Mesenchymal stem cell (in vitro differentiated cells and primary cell): ENCODE data around the gene MIER3.

Experiments
- DNase-seq: peaks from one replicate; pipeline ENCODE4 v3.0.0-alpha.2; 2013
- H2AFZ ChIP-seq: one replicate; pipeline ENCODE4 v1.6.1; 2013; ENCODE audit warnings: low read depth, mild to moderate bottlenecking, control low read depth, inconsistent platforms, low read length, moderate library complexity
- H2AK5ac ChIP-seq: 2 replicates; pipeline ENCODE4 v1.6.1; 2013; ENCODE audit warnings: low read length, moderate library complexity, mild to moderate bottlenecking, inconsistent platforms; ENCODE audit not compliant: severe bottlenecking
- H2BK120ac ChIP-seq: one replicate; pipeline ENCODE4 v1.6.1; 2013; ENCODE audit warnings: low read depth, mild to moderate bottlenecking, inconsistent platforms, low read length, moderate library complexity
- H2BK12ac ChIP-seq, 2 experiments: one replicate each; pipeline ENCODE4 v1.6.1; 2013; ENCODE audit warnings: inconsistent platforms in 2 of 2, low read length in 2 of 2, mild to moderate bottlenecking in 2 of 2, moderate library complexity in 2 of 2, control low read depth in 1 of 2
- H2BK15ac ChIP-seq: one replicate; pipeline ENCODE4 v1.6.1; 2013; ENCODE audit warnings: mild to moderate bottlenecking, low read depth, inconsistent platforms; ENCODE audit not compliant: poor library complexity, severe bottlenecking
- H2BK5ac ChIP-seq: 2 replicates; pipeline ENCODE4 v1.6.1; 2013; ENCODE audit warnings: low read depth, mild to moderate bottlenecking, low read length, control low read depth, inconsistent platforms; ENCODE audit not compliant: poor library complexity, severe bottlenecking
- H3K14ac ChIP-seq, 2 experiments: one replicate each; pipeline ENCODE4 v1.6.1; 2013; ENCODE audit warnings: inconsistent platforms in 2 of 2, low read length in 2 of 2, control low read depth in 1 of 2, mild to moderate bottlenecking in 1 of 2, moderate library complexity in 1 of 2
- H3K18ac ChIP-seq, 2 experiments: one replicate each; pipeline ENCODE4 v1.6.1; 2013; ENCODE audit warnings: inconsistent platforms in 2 of 2, low read length in 2 of 2, control low read depth in 1 of 2, low read depth in 1 of 2, mild to moderate bottlenecking in 1 of 2
- H3K23ac ChIP-seq, 2 experiments: one replicate each; pipeline ENCODE4 v1.6.1; 2013; ENCODE audit warnings: inconsistent platforms in 2 of 2, low read length in 2 of 2, mild to moderate bottlenecking in 2 of 2, moderate library complexity in 2 of 2, control low read depth in 1 of 2
- H3K27ac ChIP-seq: 2 replicates; pipeline ENCODE4 v1.5.1; 2013; ENCODE audit warnings: mild to moderate bottlenecking, moderate library complexity, low read length, control low read depth, inconsistent platforms; ENCODE audit not compliant: poor library complexity, severe bottlenecking
- H3K27me3 ChIP-seq, 2 experiments: 2 replicates each; pipeline versions ENCODE4 v1.6.1 to v1.7.0; 2013; ENCODE audit warnings: low read length in 2 of 2, mild to moderate bottlenecking in 2 of 2, moderate library complexity in 2 of 2, control low read depth in 1 of 2, inconsistent platforms in 1 of 2; ENCODE audit not compliant: control insufficient read depth in 1 of 2, insufficient read depth in 1 of 2
- H3K36me3 ChIP-seq, 2 experiments: 2 replicates each; pipeline versions ENCODE4 v1.6.1 to v1.7.0; 2013; ENCODE audit warnings: low read length in 2 of 2, control low read depth in 1 of 2, inconsistent platforms in 1 of 2, low read depth in 1 of 2, mild to moderate bottlenecking in 1 of 2; ENCODE audit not compliant: insufficient read depth in 2 of 2, control insufficient read depth in 1 of 2
- H3K4ac ChIP-seq, 2 experiments: one replicate each; pipeline ENCODE4 v1.6.1; 2013; ENCODE audit warnings: inconsistent platforms in 2 of 2, low read length in 2 of 2, mild to moderate bottlenecking in 2 of 2, moderate library complexity in 2 of 2, control low read depth in 1 of 2, low read depth in 1 of 2
- H3K4me1 ChIP-seq: 2 replicates; pipeline ENCODE4 v1.6.1; 2013; ENCODE audit warnings: low read depth, low read length, control low read depth; ENCODE audit not compliant: control insufficient read depth, insufficient read depth
- H3K4me2 ChIP-seq: 2 replicates; pipeline ENCODE4 v1.6.1; 2013; ENCODE audit warnings: low read length, mild to moderate bottlenecking, inconsistent platforms; ENCODE audit not compliant: poor library complexity, severe bottlenecking
- H3K4me3 ChIP-seq, 2 experiments: 2 replicates each; pipeline versions ENCODE4 v1.5.1 to v1.7.0; 2013; ENCODE audit warnings: low read length in 2 of 2, mild to moderate bottlenecking in 2 of 2, control low read depth in 1 of 2, low read depth in 1 of 2; ENCODE audit not compliant: insufficient read depth in 1 of 2
- H3K79me1 ChIP-seq: replicated peaks from 2 replicates; pipeline ENCODE4 v1.6.1; 2013; ENCODE audit warnings: mild to moderate bottlenecking, control low read depth, low read length, inconsistent platforms; ENCODE audit not compliant: poor library complexity, severe bottlenecking
- H3K9ac ChIP-seq: 2 replicates; pipeline ENCODE4 v1.7.0; 2013; ENCODE audit warnings: mild to moderate bottlenecking, low read length, moderate library complexity
- H3K9me3 ChIP-seq: 2 replicates; pipeline ENCODE4 v1.7.0; 2013; ENCODE audit warnings: mild to moderate bottlenecking, low read length; ENCODE audit not compliant: control insufficient read depth
- H4K8ac ChIP-seq: one replicate; pipeline ENCODE4 v1.6.1; 2013; ENCODE audit warnings: inconsistent platforms, mild to moderate bottlenecking, low read length, moderate library complexity
- H4K91ac ChIP-seq: one replicate; pipeline ENCODE4 v1.6.1; 2013; ENCODE audit warnings: mild to moderate bottlenecking, low read length, inconsistent platforms
- WGBS: methylation state at CpG from one replicate; pipeline ENCODE4 v1.1.7; 2013; ENCODE audit warnings: mixed read lengths; 5-methylcytosine and 5-hydroxymethylcytosine counted together

MIER3 gene

GRCh38 chr5:56962286-56962685, 10.4 kb upstream of the MIER3 start:
- no peak overlapping the region for H3K14ac ChIP-seq
- WGBS: 29% methylated on average over 1 of the region's 2 CpGs
- no peak overlapping the region for H4K8ac ChIP-seq
- peaks cover 50 to 61% of the 10 kb centered on the region in 2 experiments for H3K27me3 ChIP-seq
- no peaks in the 10 kb centered on the region for H3K9me3 ChIP-seq
- H2BK12ac ChIP-seq: no peak overlapping the region
- H4K91ac ChIP-seq: no peak overlapping the region
- DNase-seq: peak; percentile 5
- peak overlapping the region in 1 of 2 experiments; percentile 16 for H3K4ac ChIP-seq
- no peaks in the 10 kb centered on the region for H3K36me3 ChIP-seq
- H2BK5ac ChIP-seq: no peak overlapping the region
- H3K27ac ChIP-seq: no peak overlapping the region
- H3K4me1 ChIP-seq: no peaks in the 10 kb centered on the region
- H3K9ac ChIP-seq: no peak overlapping the region
- no peaks in the 10 kb centered on the region for H3K79me1 ChIP-seq
- no peak overlapping the region for H2BK15ac ChIP-seq
- no peak overlapping the region for H2AK5ac ChIP-seq
- no peak overlapping the region for H2AFZ ChIP-seq
- no peak overlapping the region for H3K4me3 ChIP-seq
- no peak overlapping the region for H3K23ac ChIP-seq
- H3K18ac ChIP-seq: no peak overlapping the region
- no peak overlapping the region for H3K4me2 ChIP-seq
- no peak overlapping the region for H2BK120ac ChIP-seq

- Histone ChIP-seq H2BK12ac (no peak overlapping the region), H2AFZ (no peak overlapping the region), H4K8ac (no peak overlapping the region), H3K79me1 (no peaks in the 10 kb centered on the region), H3K27me3 (peaks cover 44 to 59% of the 10 kb centered on the region in 2 experiments), H2BK120ac (no peak overlapping the region), H3K23ac (no peak overlapping the region), H3K9ac (no peak overlapping the region), H3K18ac (no peak overlapping the region), H4K91ac (no peak overlapping the region), H3K4me2 (no peak overlapping the region), H2BK15ac (no peak overlapping the region), H3K27ac (no peak overlapping the region), H3K4me1 (no peaks in the 10 kb centered on the region), H3K4ac (no peak overlapping the region), H3K36me3 (no peaks in the 10 kb centered on the region), H3K14ac (no peak overlapping the region), H3K9me3 (no peaks in the 10 kb centered on the region), H3K4me3 (no peak overlapping the region), H2AK5ac (no peak overlapping the region), H2BK5ac (no peak overlapping the region)
- 95% methylated on average over 6 of the region's 6 CpGs for WGBS
- no peak for DNase-seq
These were observed 9.8 kb upstream of the MIER3 start for GRCh38 chr5:56961746-56962145.

- no peak overlapping the region for H3K9ac ChIP-seq
- no peak for DNase-seq
- no peak overlapping the region for H2AK5ac ChIP-seq
- H2BK120ac ChIP-seq: no peak overlapping the region
- no peaks in the 10 kb centered on the region for H3K79me1 ChIP-seq
- H3K36me3 ChIP-seq: no peaks in the 10 kb centered on the region
- no peaks in the 10 kb centered on the region for H3K4me1 ChIP-seq
- H3K27me3 ChIP-seq: peaks cover 40 to 52% of the 10 kb centered on the region in 2 experiments
- no peak overlapping the region for H2BK12ac ChIP-seq
- no peak overlapping the region for H3K14ac ChIP-seq
- H3K9me3 ChIP-seq: no peaks in the 10 kb centered on the region
- no peak overlapping the region for H3K4me2 ChIP-seq
- H2BK5ac ChIP-seq: no peak overlapping the region
- no peak overlapping the region for H3K4ac ChIP-seq
- H2AFZ ChIP-seq: no peak overlapping the region
- WGBS: 88% methylated on average over 3 of the region's 4 CpGs
- no peak overlapping the region for H2BK15ac ChIP-seq
- no peak overlapping the region for H4K91ac ChIP-seq
- no peak overlapping the region for H3K4me3 ChIP-seq
- H4K8ac ChIP-seq: no peak overlapping the region
- no peak overlapping the region for H3K18ac ChIP-seq
- H3K27ac ChIP-seq: no peak overlapping the region
- no peak overlapping the region for H3K23ac ChIP-seq
These were observed 7.4 kb upstream of the MIER3 start for GRCh38 chr5:56959326-56959725.

GRCh38 chr5:56958595-56958994, 6.7 kb upstream of the MIER3 start:
- no peak overlapping the region for H3K9ac ChIP-seq
- no peak overlapping the region for H2BK12ac ChIP-seq
- no peak overlapping the region for H3K4me2 ChIP-seq
- no peak overlapping the region for H3K14ac ChIP-seq
- H3K36me3 ChIP-seq: no peaks in the 10 kb centered on the region
- H3K4ac ChIP-seq: no peak overlapping the region
- H3K4me1 ChIP-seq: no peaks in the 10 kb centered on the region
- no peaks in the 10 kb centered on the region for H3K9me3 ChIP-seq
- peaks cover 37 to 46% of the 10 kb centered on the region in 2 experiments for H3K27me3 ChIP-seq
- H3K18ac ChIP-seq: no peak overlapping the region
- no peak overlapping the region for H2BK5ac ChIP-seq
- DNase-seq: no peak
- no peak overlapping the region for H3K4me3 ChIP-seq
- no peak overlapping the region for H2BK120ac ChIP-seq
- no peak overlapping the region for H2BK15ac ChIP-seq
- H4K91ac ChIP-seq: no peak overlapping the region
- no peak overlapping the region for H3K23ac ChIP-seq
- no peak overlapping the region for H3K27ac ChIP-seq
- H2AFZ ChIP-seq: no peak overlapping the region
- H3K79me1 ChIP-seq: no peaks in the 10 kb centered on the region
- no peak overlapping the region for H4K8ac ChIP-seq
- WGBS: 100% methylated on average over 1 of the region's 2 CpGs
- no peak overlapping the region for H2AK5ac ChIP-seq
